VCaP (cell line): Measurements from ENCODE around the gene PPM1N.

Source experiments
- H3K27ac ChIP-seq: fragments of 450-650 bp; 2 replicates; pipeline ENCODE4 v1.5.1; 2017
- TF ChIP-seq, protein P1 (sequence below): fragments of 450-650 bp; conservative IDR thresholded peaks from 2 replicates; pipeline ENCODE4 v1.5.1; 2017; ENCODE audit warnings: mild to moderate bottlenecking, moderate library complexity

The PPM1N gene

DNA sequence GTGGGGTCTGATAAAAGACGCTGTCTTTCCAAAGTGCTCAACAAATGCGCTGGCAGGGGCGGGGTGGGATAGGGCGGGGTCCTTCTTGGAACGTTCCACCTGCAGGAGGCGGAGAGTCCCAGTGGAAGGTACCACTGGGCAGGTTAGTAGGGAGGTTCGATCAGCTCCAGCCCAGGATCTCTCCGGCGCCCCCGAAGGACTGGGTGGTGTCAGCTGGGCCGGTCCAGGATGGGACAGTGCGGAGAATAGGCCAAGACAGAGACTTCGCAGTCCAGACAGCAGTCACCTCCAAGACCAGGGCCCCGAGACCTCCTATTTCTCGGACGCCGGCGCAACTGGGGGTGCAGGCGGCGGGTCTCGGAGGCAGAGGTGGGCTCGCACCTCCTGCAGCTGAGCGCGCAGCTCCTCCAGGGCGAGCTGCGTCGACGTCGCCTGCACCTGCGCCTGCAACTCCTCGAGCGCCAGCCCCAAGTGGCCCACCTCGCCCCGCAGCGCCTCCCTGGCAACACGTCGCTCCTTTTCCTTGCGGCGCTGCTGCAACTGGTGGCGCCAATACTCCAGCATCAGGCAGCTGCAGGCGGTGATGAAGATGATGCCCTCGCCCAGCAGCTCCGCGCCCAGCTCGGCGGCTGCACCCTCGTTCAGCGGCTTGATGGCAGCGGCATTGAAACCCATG lies 30.6 kb downstream of the PPM1N start:
- no peak overlapping the region for H3K27ac ChIP-seq
- TF ChIP-seq, protein P1, sequence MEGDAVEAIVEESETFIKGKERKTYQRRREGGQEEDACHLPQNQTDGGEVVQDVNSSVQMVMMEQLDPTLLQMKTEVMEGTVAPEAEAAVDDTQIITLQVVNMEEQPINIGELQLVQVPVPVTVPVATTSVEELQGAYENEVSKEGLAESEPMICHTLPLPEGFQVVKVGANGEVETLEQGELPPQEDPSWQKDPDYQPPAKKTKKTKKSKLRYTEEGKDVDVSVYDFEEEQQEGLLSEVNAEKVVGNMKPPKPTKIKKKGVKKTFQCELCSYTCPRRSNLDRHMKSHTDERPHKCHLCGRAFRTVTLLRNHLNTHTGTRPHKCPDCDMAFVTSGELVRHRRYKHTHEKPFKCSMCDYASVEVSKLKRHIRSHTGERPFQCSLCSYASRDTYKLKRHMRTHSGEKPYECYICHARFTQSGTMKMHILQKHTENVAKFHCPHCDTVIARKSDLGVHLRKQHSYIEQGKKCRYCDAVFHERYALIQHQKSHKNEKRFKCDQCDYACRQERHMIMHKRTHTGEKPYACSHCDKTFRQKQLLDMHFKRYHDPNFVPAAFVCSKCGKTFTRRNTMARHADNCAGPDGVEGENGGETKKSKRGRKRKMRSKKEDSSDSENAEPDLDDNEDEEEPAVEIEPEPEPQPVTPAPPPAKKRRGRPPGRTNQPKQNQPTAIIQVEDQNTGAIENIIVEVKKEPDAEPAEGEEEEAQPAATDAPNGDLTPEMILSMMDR, result no peak

DNA sequence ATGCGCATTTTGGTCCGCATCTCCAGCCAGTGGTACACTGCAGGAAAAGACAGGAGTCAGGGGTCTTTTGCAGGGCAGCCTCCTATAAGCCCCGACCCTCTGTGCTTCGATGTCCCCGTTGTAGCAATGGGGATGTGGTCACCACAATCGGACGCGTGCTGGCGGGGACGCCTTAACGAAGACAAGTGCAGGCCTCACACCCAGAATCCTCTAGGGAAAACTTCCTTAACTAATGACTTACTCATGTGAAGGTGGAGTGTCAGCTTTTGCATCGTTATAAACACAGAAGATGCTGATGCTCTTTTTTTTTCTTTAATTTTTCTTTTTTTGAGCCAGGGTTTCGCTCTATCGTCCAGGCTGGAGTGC lies 31.2 kb downstream of the PPM1N start:
- TF ChIP-seq, protein P1, result no peak
- H3K27ac ChIP-seq, result no peak overlapping the region

DNA sequence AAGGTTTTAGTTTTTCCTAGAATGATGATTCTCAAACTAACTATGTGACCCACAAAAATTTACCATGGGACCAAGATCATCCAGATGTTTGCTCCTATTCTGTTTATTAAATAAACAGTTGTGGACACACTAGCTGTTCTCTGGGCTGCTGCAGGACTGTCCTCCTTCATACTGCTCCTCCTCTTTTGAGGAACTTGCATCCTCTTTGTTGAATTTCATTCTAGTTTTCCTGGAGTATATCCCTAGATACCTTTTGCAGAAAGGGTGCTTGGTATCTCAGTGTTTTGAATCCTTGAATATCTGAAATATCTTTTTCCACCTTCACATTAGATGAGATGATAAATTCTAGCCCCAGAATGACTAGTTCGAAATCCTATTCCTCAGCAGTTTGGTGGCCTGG lies 33.1 kb downstream of the PPM1N start:
- TF ChIP-seq, protein P1, result no peak
- H3K27ac ChIP-seq, result no peak overlapping the region

DNA sequence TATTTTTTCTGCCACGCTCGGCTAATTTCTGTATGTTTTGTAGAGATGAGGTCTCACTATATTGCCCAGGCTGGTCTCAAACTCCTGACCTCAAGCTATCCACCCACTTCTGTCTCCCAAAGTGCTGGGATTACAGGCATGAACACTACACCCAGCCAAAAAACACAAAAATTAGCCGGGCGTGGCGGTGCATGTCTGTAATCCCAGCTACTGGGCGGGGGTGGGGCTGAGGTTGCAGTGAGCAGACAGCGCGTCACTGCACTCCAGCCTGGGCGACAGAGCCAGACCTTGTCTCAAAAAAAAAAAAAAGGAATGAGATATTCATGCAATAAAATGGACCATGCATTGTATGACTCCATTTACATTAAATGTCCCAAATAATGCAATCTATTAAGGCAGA lies 41.2 kb downstream of the PPM1N start:
- TF ChIP-seq, protein P1, result no peak
- no peak overlapping the region for H3K27ac ChIP-seq

DNA sequence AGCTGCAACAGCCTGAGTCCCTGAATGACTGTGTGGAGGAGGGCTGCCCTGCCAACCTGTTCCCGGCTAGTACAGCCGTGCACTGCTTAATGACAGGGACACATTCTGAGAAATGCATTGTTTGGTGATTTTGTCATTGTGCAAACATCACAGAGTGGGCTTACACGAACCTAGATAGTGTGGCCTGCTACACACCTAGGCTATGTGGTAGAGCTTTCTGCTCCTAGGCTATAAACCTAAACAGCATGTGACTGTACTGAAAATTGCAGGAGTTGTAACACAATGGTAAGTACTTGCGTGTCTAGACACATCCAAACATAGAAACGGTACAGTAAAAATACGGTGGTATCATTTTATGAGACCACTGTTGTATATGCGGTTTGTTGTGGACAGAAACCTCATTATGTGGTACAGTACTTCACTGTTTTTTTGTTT lies 44.0 kb downstream of the PPM1N start:
- TF ChIP-seq, protein P1, result no peak
- H3K27ac ChIP-seq, result no peak overlapping the region

DNA sequence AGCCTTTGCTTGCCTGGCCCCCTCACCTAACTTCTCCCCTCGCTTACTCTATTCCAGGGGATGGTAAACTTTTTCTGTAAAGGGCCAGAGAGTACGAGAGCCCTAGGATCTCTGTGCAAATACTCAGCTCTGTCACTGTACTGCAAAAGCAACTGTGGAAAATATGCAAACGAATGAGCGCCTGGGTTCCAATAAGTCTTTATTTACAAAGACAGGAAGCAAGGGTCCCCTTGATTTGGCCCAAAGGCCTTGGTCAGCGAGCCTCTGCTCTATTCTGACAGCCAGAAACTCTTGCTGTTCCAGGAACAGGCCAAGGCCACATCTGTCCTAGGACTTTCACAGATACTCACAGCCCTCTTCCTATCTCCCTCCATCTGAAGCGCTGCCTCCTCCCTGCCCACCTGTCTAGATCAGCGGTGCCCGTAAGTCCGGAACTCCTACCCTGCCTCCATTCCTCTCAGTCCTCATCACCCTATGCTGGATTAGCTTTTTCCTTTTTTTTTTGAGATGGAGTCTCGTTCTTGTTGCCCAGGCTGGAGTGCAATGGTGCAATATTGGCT lies 49.0 kb downstream of the PPM1N start:
- TF ChIP-seq, protein P1, result no peak
- H3K27ac ChIP-seq, result no peak overlapping the region

DNA sequence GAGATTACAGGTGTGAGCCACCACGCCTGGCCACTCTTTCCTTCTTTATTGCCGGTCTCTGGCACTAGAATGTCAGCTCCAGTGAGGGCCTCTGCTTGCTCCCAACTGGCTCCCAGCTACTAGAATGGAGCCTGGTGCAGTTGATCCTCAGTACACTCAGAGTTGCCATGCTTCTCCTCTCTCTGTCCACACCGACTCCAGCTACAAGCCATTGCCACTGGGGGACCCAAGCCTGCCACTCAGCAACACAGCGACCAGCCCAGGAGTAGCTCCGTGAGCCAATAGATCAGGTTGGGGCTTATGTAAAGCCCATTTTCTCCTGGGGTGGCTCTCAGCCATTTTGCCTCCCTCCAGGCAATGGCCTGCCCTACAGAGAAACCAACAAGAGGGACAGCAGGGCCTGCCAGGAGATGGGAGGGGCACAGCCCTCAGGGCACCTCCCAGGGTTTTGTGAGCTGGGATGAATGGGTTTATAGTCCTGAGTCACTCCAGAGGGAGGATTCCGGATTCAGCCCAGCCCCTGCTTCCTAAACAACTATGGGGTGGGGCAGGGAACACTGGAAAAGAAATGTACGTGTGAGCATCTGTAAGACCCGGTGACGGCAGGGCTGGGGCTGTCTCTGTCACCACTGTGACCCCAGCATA lies 49.8 kb downstream of the PPM1N start:
- no peak overlapping the region for H3K27ac ChIP-seq
- TF ChIP-seq, protein P1, result no peak
